ENCODE data around the gene SNRPD1. TPM values are rescaled to one million over a fixed set of nuclear protein-coding genes. Genes with fewer than 3 reads are reported as not detected.

The SNRPD1 gene
- 86.5 and 91.1 TPM in 2 replicates for polyA plus RNA-seq (2013)

GRCh38 chr18:21612125-21613039 is at the start of gene SNRPD1:
SNRPD1 (plus strand) TSS chr18:21612314; CDS start chr18:21612430, 116 bp downstream.
- WGBS (ENCODE audit: extremely low coverage, insufficient coverage, insufficient read length) = no CpG with 5 or more reads among the region's 59 CpGs
- Histone ChIP-seq H2BK120ac (ENCODE audit: insufficient read depth, low read length, poor library complexity) (peak within 1 kb of the TSS; percentile 44), H4K8ac (ENCODE audit: low read depth, low read length) (peak within 1 kb of the TSS; percentile 95), H3K27ac (ENCODE audit: low read depth, low read length) (peak within 1 kb of the TSS; percentile 92), H3K79me1 (ENCODE audit: low read length) (peaks cover 5% of the 10 kb centered on the region), H3K79me2 (ENCODE audit: control insufficient read depth, insufficient read depth, low read length, poor library complexity) (peaks cover 13% of the 10 kb centered on the region), H3K18ac (ENCODE audit: low read length) (peak within 1 kb of the TSS; percentile 97), H2BK5ac (ENCODE audit: low read depth, low read length, poor library complexity) (peak within 1 kb of the TSS; percentile 89), H3K4me2 (ENCODE audit: low read length) (peak within 1 kb of the TSS; percentile 94), H3K4me1 (ENCODE audit: control insufficient read depth in 1 of 2, insufficient read depth in 2 of 2, low read length in 2 of 2) (peaks cover 2 to 3% of the 10 kb centered on the region in 2 experiments), H2AK5ac (ENCODE audit: low read length) (peak within 1 kb of the TSS; percentile 31), H3K14ac (ENCODE audit: low read length) (peak within 1 kb of the TSS; percentile 83), H3K4ac (ENCODE audit: low read depth, low read length) (peak within 1 kb of the TSS; percentile 92), H3K23ac (ENCODE audit: low read length) (no peak within 1 kb of the TSS), H4K12ac (ENCODE audit: low read depth, low read length) (peak within 1 kb of the TSS; percentile 84), H3K36me3 (ENCODE audit: control insufficient read depth in 1 of 2, insufficient read depth in 2 of 2, low read length in 2 of 2) (peaks cover 2 to 10% of the 10 kb centered on the region in 2 experiments), H4K91ac (ENCODE audit: low read depth, low read length) (peak within 1 kb of the TSS; percentile 74), H2AFZ (ENCODE audit: insufficient read depth, low read length, poor library complexity) (peak within 1 kb of the TSS; percentile 100), H3K4me3 (ENCODE audit: low read depth, low read length) (peak within 1 kb of the TSS; percentile 93), H3K27me3 (ENCODE audit: insufficient read depth, low read length) (no peaks in the 10 kb centered on the region), H3K9ac (ENCODE audit: low read length) (peak within 1 kb of the TSS; percentile 96), H3K9me3 (ENCODE audit: insufficient read depth, low read depth, low read length) (no peaks in the 10 kb centered on the region), H2BK12ac (ENCODE audit: low read length) (no peak within 1 kb of the TSS)
- peak; percentile 93 to 98 for DNase-seq

DNA sequence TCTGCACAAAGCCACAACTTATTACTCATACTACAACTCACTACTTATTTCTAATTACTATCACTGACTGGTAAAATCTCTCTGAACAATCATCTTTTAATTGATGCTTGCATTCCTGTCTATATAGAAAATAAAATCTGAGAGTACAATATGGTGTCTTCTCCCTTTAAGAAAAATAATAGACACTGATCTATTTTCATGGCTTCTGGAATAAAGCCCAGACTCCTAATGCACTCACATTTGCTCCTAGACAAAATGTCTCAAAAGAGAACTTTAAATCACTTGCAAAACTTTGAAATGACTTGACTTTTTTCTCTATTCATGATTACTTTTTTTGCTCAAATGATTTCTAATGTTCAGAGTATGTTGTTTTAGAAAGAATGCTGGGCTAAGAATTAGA is 40.3 kb upstream of the SNRPD1 start:
- Histone ChIP-seq H3K4me3 (ENCODE audit: low read depth, low read length) (no peak overlapping the region), H3K14ac (ENCODE audit: low read length) (no peak overlapping the region), H2AK5ac (ENCODE audit: low read length) (no peak overlapping the region), H4K12ac (ENCODE audit: low read depth, low read length) (no peak overlapping the region), H2BK120ac (ENCODE audit: insufficient read depth, low read length, poor library complexity) (no peak overlapping the region), H3K4ac (ENCODE audit: low read depth, low read length) (no peak overlapping the region), H3K27ac (ENCODE audit: low read depth, low read length) (no peak overlapping the region), H3K9ac (ENCODE audit: low read length) (no peak overlapping the region), H4K91ac (ENCODE audit: low read depth, low read length) (no peak overlapping the region), H3K79me2 (ENCODE audit: control insufficient read depth, insufficient read depth, low read length, poor library complexity) (no peaks in the 10 kb centered on the region), H2BK5ac (ENCODE audit: low read depth, low read length, poor library complexity) (no peak overlapping the region), H3K36me3 (ENCODE audit: control insufficient read depth in 1 of 2, insufficient read depth in 2 of 2, low read length in 2 of 2) (peaks cover 10 to 18% of the 10 kb centered on the region in 2 experiments), H2AFZ (ENCODE audit: insufficient read depth, low read length, poor library complexity) (no peak overlapping the region), H4K8ac (ENCODE audit: low read depth, low read length) (no peak overlapping the region), H3K23ac (ENCODE audit: low read length) (no peak overlapping the region), H3K9me3 (ENCODE audit: insufficient read depth, low read depth, low read length) (no peaks in the 10 kb centered on the region), H2BK12ac (ENCODE audit: low read length) (no peak overlapping the region), H3K4me2 (ENCODE audit: low read length) (no peak overlapping the region), H3K27me3 (ENCODE audit: insufficient read depth, low read length) (no peaks in the 10 kb centered on the region), H3K4me1 (ENCODE audit: control insufficient read depth in 1 of 2, insufficient read depth in 2 of 2, low read length in 2 of 2) (no peaks in the 10 kb centered on the region), H3K79me1 (ENCODE audit: low read length) (no peaks in the 10 kb centered on the region), H3K18ac (ENCODE audit: low read length) (no peak overlapping the region)
- DNase-seq = no peak

GRCh38 chr18:21575656-21576055 is 36.5 kb upstream of the SNRPD1 start:
- Histone ChIP-seq H3K9me3 (ENCODE audit: insufficient read depth, low read depth, low read length) (no peaks in the 10 kb centered on the region), H2BK12ac (ENCODE audit: low read length) (no peak overlapping the region), H2AFZ (ENCODE audit: insufficient read depth, low read length, poor library complexity) (no peak overlapping the region), H3K27me3 (ENCODE audit: insufficient read depth, low read length) (no peaks in the 10 kb centered on the region), H3K4me1 (ENCODE audit: control insufficient read depth in 1 of 2, insufficient read depth in 2 of 2, low read length in 2 of 2) (no peaks in the 10 kb centered on the region), H3K27ac (ENCODE audit: low read depth, low read length) (no peak overlapping the region), H3K79me1 (ENCODE audit: low read length) (no peaks in the 10 kb centered on the region), H3K36me3 (ENCODE audit: control insufficient read depth in 1 of 2, insufficient read depth in 2 of 2, low read length in 2 of 2) (peaks cover 5 to 9% of the 10 kb centered on the region in 2 experiments), H3K79me2 (ENCODE audit: control insufficient read depth, insufficient read depth, low read length, poor library complexity) (no peaks in the 10 kb centered on the region), H4K91ac (ENCODE audit: low read depth, low read length) (no peak overlapping the region), H2BK5ac (ENCODE audit: low read depth, low read length, poor library complexity) (no peak overlapping the region), H3K9ac (ENCODE audit: low read length) (no peak overlapping the region), H2BK120ac (ENCODE audit: insufficient read depth, low read length, poor library complexity) (no peak overlapping the region), H4K8ac (ENCODE audit: low read depth, low read length) (no peak overlapping the region), H3K4me3 (ENCODE audit: low read depth, low read length) (no peak overlapping the region), H3K14ac (ENCODE audit: low read length) (no peak overlapping the region), H3K18ac (ENCODE audit: low read length) (no peak overlapping the region), H3K4ac (ENCODE audit: low read depth, low read length) (no peak overlapping the region), H4K12ac (ENCODE audit: low read depth, low read length) (no peak overlapping the region), H3K4me2 (ENCODE audit: low read length) (no peak overlapping the region), H3K23ac (ENCODE audit: low read length) (no peak overlapping the region), H2AK5ac (ENCODE audit: low read length) (no peak overlapping the region)
- no CpG with 5 or more reads among the region's 4 CpGs for WGBS (ENCODE audit: extremely low coverage, insufficient coverage, insufficient read length)
- no peak for DNase-seq

- no peak overlapping the region for H2BK120ac ChIP-seq (ENCODE audit: insufficient read depth, low read length, poor library complexity)
- no peak overlapping the region for H2AFZ ChIP-seq (ENCODE audit: insufficient read depth, low read length, poor library complexity)
- no peaks in the 10 kb centered on the region for H3K79me2 ChIP-seq (ENCODE audit: control insufficient read depth, insufficient read depth, low read length, poor library complexity)
- no peak overlapping the region for H4K12ac ChIP-seq (ENCODE audit: low read depth, low read length)
- H3K18ac ChIP-seq (ENCODE audit: low read length) = no peak overlapping the region
- H3K36me3 ChIP-seq (ENCODE audit: control insufficient read depth in 1 of 2, insufficient read depth in 2 of 2, low read length in 2 of 2) = peaks cover 0 to 8% of the 10 kb centered on the region in 2 experiments
- no peak overlapping the region for H3K14ac ChIP-seq (ENCODE audit: low read length)
- H3K4ac ChIP-seq (ENCODE audit: low read depth, low read length) = peak overlapping the region; percentile 33
- peak in 1 of 2 donors; percentile 2 for DNase-seq
- H3K9me3 ChIP-seq (ENCODE audit: insufficient read depth, low read depth, low read length) = no peaks in the 10 kb centered on the region
- no peak overlapping the region for H2BK12ac ChIP-seq (ENCODE audit: low read length)
- H3K9ac ChIP-seq (ENCODE audit: low read length) = no peak overlapping the region
- no peaks in the 10 kb centered on the region for H3K27me3 ChIP-seq (ENCODE audit: insufficient read depth, low read length)
- H3K4me1 ChIP-seq (ENCODE audit: control insufficient read depth in 1 of 2, insufficient read depth in 2 of 2, low read length in 2 of 2) = no peaks in the 10 kb centered on the region
- no peaks in the 10 kb centered on the region for H3K79me1 ChIP-seq (ENCODE audit: low read length)
- no peak overlapping the region for H3K4me2 ChIP-seq (ENCODE audit: low read length)
- no peak overlapping the region for H2AK5ac ChIP-seq (ENCODE audit: low read length)
- no peak overlapping the region for H4K91ac ChIP-seq (ENCODE audit: low read depth, low read length)
- H3K27ac ChIP-seq (ENCODE audit: low read depth, low read length) = no peak overlapping the region
- H4K8ac ChIP-seq (ENCODE audit: low read depth, low read length) = no peak overlapping the region
- no peak overlapping the region for H3K4me3 ChIP-seq (ENCODE audit: low read depth, low read length)
- no peak overlapping the region for H3K23ac ChIP-seq (ENCODE audit: low read length)
- no peak overlapping the region for H2BK5ac ChIP-seq (ENCODE audit: low read depth, low read length, poor library complexity)
- no CpG with 5 or more reads among the region's 5 CpGs for WGBS (ENCODE audit: extremely low coverage, insufficient coverage, insufficient read length)
Measured at GRCh38 chr18:21584391-21584790, 27.7 kb upstream of the SNRPD1 start.

All from trophoblast cell (in vitro differentiated cells and primary cell).